ENCODE measurements around the gene FTSJ3. TPM values are rescaled to one million over a fixed set of nuclear protein-coding genes. Genes with fewer than 3 reads are reported as not detected.
"Not testable (repeated sequence)": the region's sequence is repeated elsewhere in the genome, so short reads cannot be mapped to it uniquely, and the experiment has no call there.

Gene FTSJ3
- total RNA-seq, 1 donor from 2014 or later, result 42.0 TPM

GRCh38 chr17:63848834-63849689 is 21.6 kb upstream of the FTSJ3 start:
- DNase-seq, result peak; percentile 93
- Mint-ChIP-seq H3K27ac (ENCODE audit: unreplicated experiment) (peak overlapping the region; percentile 90), H3K9me3 (ENCODE audit: unreplicated experiment) (peaks cover 8% of the 10 kb centered on the region), H3K27me3 (ENCODE audit: unreplicated experiment) (peaks cover 15% of the 10 kb centered on the region), H3K36me3 (ENCODE audit: unreplicated experiment) (peaks cover 7% of the 10 kb centered on the region), H3K4me1 (ENCODE audit: low read depth, unreplicated experiment) (no peaks in the 10 kb centered on the region), H3K4me3 (ENCODE audit: unreplicated experiment) (peak overlapping the region; percentile 88)
- peak; percentile 63 for TF ChIP-seq CTCF (IDR thresholded peaks at IDR 0.05; ENCODE audit: partially characterized antibody, unreplicated experiment)

GRCh38 chr17:63847525-63848249 is 20.2 kb upstream of the FTSJ3 start:
- H3K4me1 Mint-ChIP-seq (ENCODE audit: low read depth, unreplicated experiment), result no peaks in the 10 kb centered on the region
- DNase-seq, result no peak
- peak overlapping the region; percentile 67 for H3K4me3 Mint-ChIP-seq (ENCODE audit: unreplicated experiment)
- peaks cover 17% of the 10 kb centered on the region for H3K27me3 Mint-ChIP-seq (ENCODE audit: unreplicated experiment)
- H3K9me3 Mint-ChIP-seq (ENCODE audit: unreplicated experiment), result peaks cover 15% of the 10 kb centered on the region
- TF ChIP-seq CTCF (IDR thresholded peaks at IDR 0.05; ENCODE audit: partially characterized antibody, unreplicated experiment), result no peak
- no peak overlapping the region for H3K27ac Mint-ChIP-seq (ENCODE audit: unreplicated experiment)
- peaks cover 7% of the 10 kb centered on the region for H3K36me3 Mint-ChIP-seq (ENCODE audit: unreplicated experiment)

- H3K27me3 Mint-ChIP-seq (ENCODE audit: unreplicated experiment), result peaks cover 28% of the 10 kb centered on the region
- no peak for TF ChIP-seq CTCF (IDR thresholded peaks at IDR 0.05; ENCODE audit: partially characterized antibody, unreplicated experiment)
- H3K4me1 Mint-ChIP-seq (ENCODE audit: low read depth, unreplicated experiment), result peaks cover 8% of the 10 kb centered on the region
- H3K27ac Mint-ChIP-seq (ENCODE audit: unreplicated experiment), result no peak overlapping the region
- peaks cover 7% of the 10 kb centered on the region for H3K36me3 Mint-ChIP-seq (ENCODE audit: unreplicated experiment)
- peaks cover 21% of the 10 kb centered on the region for H3K9me3 Mint-ChIP-seq (ENCODE audit: unreplicated experiment)
- no peak overlapping the region for H3K4me3 Mint-ChIP-seq (ENCODE audit: unreplicated experiment)
- no peak for DNase-seq
These were observed 18.0 kb upstream of the FTSJ3 start for GRCh38 chr17:63845509-63845908.

- H3K9me3 Mint-ChIP-seq (ENCODE audit: unreplicated experiment), result peaks cover 23% of the 10 kb centered on the region
- DNase-seq, result no peak
- H3K4me1 Mint-ChIP-seq (ENCODE audit: low read depth, unreplicated experiment), result peaks cover 10% of the 10 kb centered on the region
- peaks cover 7% of the 10 kb centered on the region for H3K36me3 Mint-ChIP-seq (ENCODE audit: unreplicated experiment)
- no peak overlapping the region for H3K27ac Mint-ChIP-seq (ENCODE audit: unreplicated experiment)
- H3K4me3 Mint-ChIP-seq (ENCODE audit: unreplicated experiment), result peak overlapping the region; percentile 83
- no peak for TF ChIP-seq CTCF (IDR thresholded peaks at IDR 0.05; ENCODE audit: partially characterized antibody, unreplicated experiment)
- H3K27me3 Mint-ChIP-seq (ENCODE audit: unreplicated experiment), result peaks cover 26% of the 10 kb centered on the region
These were observed 16.6 kb upstream of the FTSJ3 start for GRCh38 chr17:63843910-63844677.

- H3K4me3 Mint-ChIP-seq (ENCODE audit: unreplicated experiment), result peak overlapping the region; percentile 83
- not testable (repeated sequence) for H3K36me3 Mint-ChIP-seq (ENCODE audit: unreplicated experiment); DNase-seq; H3K27ac Mint-ChIP-seq (ENCODE audit: unreplicated experiment)
- peaks cover 23% of the 10 kb centered on the region for H3K27me3 Mint-ChIP-seq (ENCODE audit: unreplicated experiment)
- H3K9me3 Mint-ChIP-seq (ENCODE audit: unreplicated experiment), result peaks cover 18% of the 10 kb centered on the region
- peaks cover 12% of the 10 kb centered on the region for H3K4me1 Mint-ChIP-seq (ENCODE audit: low read depth, unreplicated experiment)
These were observed 16.0 kb upstream of the FTSJ3 start for GRCh38 chr17:63843387-63843888.

Data from glutamatergic neuron (in vitro differentiated cells).